K562 (cell line): Measurements from ENCODE around the gene BMP8B. TPM values are rescaled to one million over a fixed set of nuclear protein-coding genes. Genes with fewer than 3 reads are reported as not detected.

Experiments
- CREM ChIP-seq: IDR thresholded peaks from 2 replicates; pipeline ENCODE4 v1.6.1; 2014; ENCODE audit warnings: antibody characterized with exemption, low read depth
- ETV1 ChIP-seq: fragments of 450-650 bp; conservative IDR thresholded peaks from 2 replicates; pipeline ENCODE4 v1.6.1; 2016; ENCODE audit warnings: missing genetic modification characterization, control low read depth, low read depth, missing compliant biosample characterization
- GABPB2 ChIP-seq: fragments of 250-450 bp; sonication (Bioruptor Pico); conservative IDR thresholded peaks from 2 replicates; pipeline ENCODE4 v1.5.1; 2021; ENCODE audit warnings: mild to moderate bottlenecking
- GATA2 ChIP-seq: sonication (generic); formaldehyde crosslinking; IDR thresholded peaks from 2 replicates; pipeline ENCODE4 v1.4.0; 2020; ENCODE audit warnings: mild to moderate bottlenecking, missing genetic modification reagents
- MGA ChIP-seq: fragments of 450-650 bp; IDR thresholded peaks from 2 replicates; pipeline ENCODE4 v1.6.1; 2016; ENCODE audit warnings: mild to moderate bottlenecking, moderate library complexity
- MYC ChIP-seq, 2 experiments: fragments of 250-450 bp in 1 of 2; sonication (Bioruptor Pico) in 1 of 2; IDR thresholded peaks; 2 replicates each; pipeline versions ENCODE4 v1.5.1 to v1.6.1; 2012 to 2021; ENCODE audit warnings: low read depth in 2 of 2, borderline replicate concordance in 1 of 2, improper control_type of control experiment in 1 of 2, low read length in 1 of 2, mild to moderate bottlenecking in 1 of 2, moderate library complexity in 1 of 2
- NCOA2 ChIP-seq, 2 experiments: fragments of 450-650 bp; IDR thresholded peaks; 2 replicates each; pipeline ENCODE4 v1.6.1; 2018; ENCODE audit warnings: mild to moderate bottlenecking in 2 of 2, moderate library complexity in 1 of 2; ENCODE audit not compliant: partially characterized antibody in 2 of 2
- NELFE ChIP-seq: IDR thresholded peaks from 2 replicates; pipeline ENCODE4 v1.6.1; 2011; ENCODE audit warnings: mild to moderate bottlenecking; ENCODE audit not compliant: insufficient read depth, insufficient read length
- ZFP1 ChIP-seq: fragments of 450-650 bp; formaldehyde crosslinking; IDR thresholded peaks from 2 replicates; pipeline ENCODE4 v1.4.0; 2020; ENCODE audit warnings: mild to moderate bottlenecking, mixed read lengths
- ZNF124 ChIP-seq: sonication (generic); formaldehyde crosslinking; IDR thresholded peaks from 2 replicates; pipeline ENCODE4 v1.8.1; 2022; ENCODE audit warnings: missing genetic modification reagents
- ZNF165 ChIP-seq: fragments of 250-450 bp; sonication (Bioruptor Pico); IDR thresholded peaks from 2 replicates; pipeline ENCODE4 v1.4.0; 2020; ENCODE audit warnings: borderline replicate concordance
- ZNF589 ChIP-seq: fragments of 200-800 bp; sonication (Bioruptor generic); IDR thresholded peaks from 2 replicates; pipeline ENCODE4 v1.6.1; 2016; ENCODE audit warnings: low read depth, missing genetic modification characterization, missing compliant biosample characterization
- ZNF785 ChIP-seq: fragments of 250-450 bp; sonication (Bioruptor Pico); IDR thresholded peaks from 2 replicates; pipeline ENCODE4 v1.4.0; 2020; ENCODE audit warnings: mild to moderate bottlenecking
- polyA plus RNA-seq, 8 experiments: library from polyadenylated mRNA; depleted of rRNA in 4 of 8; stranded (reverse) in 5 of 8; unstranded in 3 of 8; fragments of >200 nt; fragmentation: Nextera tagmentation in 2 of 8; fragmentation: Illumina TruSeq in 1 of 8; extraction: Ambion mirVana in 2 of 8; extraction: Trizol in 1 of 8; gene quantifications; 2 replicates each; pipeline versions ENCODE4 v1.2.1 to v1.2.3, GENCODE V29; 2011 to 2014; ENCODE audit warnings: inconsistent platforms in 1 of 8, missing spikeins in 1 of 8
- total RNA-seq, 7 experiments: library from RNA; depleted of rRNA in 6 of 7; stranded (reverse); fragments of >200 nt in 6 of 7; fragmentation: Illumina TruSeq in 2 of 7; extraction: Trizol in 2 of 7; gene quantifications; 2 replicates each; pipeline versions ENCODE4 v1.2.1 to v1.2.3, GENCODE V29; 2011 to 2021; ENCODE audit warnings: low replicate concordance in 1 of 7
- TF ChIP-seq, protein P1 (sequence below): IDR thresholded peaks from 3 replicates; pipeline ENCODE4 v1.6.1; 2011; ENCODE audit warnings: borderline replicate concordance, mild to moderate bottlenecking; ENCODE audit not compliant: insufficient read length, insufficient read depth

BMP8B gene
- total and polyA plus RNA-seq, 9 of the 15 experiments (the other 6 are each of a cell fraction or from before 2014, with no cell fraction given): 0.03 to 0.33 (median 0.14) TPM

DNA sequence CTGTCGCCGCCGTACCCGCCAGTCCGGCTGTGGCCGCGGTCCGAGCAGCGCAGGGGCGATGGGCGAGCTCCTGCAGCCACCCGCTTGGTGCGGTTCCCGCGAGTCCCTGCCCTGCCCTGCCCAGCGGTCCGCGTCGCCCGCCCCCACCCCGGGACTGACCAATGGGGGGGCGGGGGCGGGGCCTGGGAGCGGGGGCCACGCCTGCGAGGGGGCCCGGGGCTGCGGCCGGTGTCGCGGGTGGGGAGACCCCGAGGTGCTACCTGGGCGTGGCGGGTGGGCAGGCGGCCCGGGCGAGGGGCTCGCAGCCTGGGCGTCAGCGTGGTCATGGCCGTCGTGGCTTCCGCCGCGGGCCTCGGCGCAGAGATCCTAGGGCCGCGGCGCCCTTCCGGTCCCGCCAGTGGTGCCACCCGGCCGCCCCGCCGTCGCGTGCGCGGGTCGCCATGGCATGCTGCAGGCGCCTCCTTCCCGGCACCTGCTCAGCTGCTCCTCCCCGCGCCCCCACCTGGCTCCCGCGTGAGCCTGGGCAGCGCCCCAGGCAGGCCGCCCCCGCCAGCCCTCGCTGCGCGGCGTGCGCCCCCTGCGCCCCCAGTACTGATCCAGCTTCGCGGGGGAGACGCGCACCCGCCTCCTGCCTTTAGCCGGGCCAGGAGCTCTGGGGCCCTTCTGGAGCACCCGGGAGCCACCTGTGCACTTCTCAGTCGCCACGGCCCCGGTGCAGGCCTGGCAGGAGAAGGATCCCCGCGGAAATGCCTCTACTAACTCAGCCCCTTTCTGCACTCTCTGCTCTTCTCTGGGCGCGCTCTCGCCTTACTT lies at the start of gene BMP8B (continued):
- TF ChIP-seq, protein P1, sequence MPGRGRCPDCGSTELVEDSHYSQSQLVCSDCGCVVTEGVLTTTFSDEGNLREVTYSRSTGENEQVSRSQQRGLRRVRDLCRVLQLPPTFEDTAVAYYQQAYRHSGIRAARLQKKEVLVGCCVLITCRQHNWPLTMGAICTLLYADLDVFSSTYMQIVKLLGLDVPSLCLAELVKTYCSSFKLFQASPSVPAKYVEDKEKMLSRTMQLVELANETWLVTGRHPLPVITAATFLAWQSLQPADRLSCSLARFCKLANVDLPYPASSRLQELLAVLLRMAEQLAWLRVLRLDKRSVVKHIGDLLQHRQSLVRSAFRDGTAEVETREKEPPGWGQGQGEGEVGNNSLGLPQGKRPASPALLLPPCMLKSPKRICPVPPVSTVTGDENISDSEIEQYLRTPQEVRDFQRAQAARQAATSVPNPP: no peak
- TF ChIP-seq CREM (peak; percentile 45), GATA2 (CRISPR knock-in tag) (no peak), ZNF124 (no peak; the same call in 1 of the 2 replicates), ZFP1 (no peak), NCOA2 (IDR thresholded peaks at IDR 0.05; ENCODE audit: partially characterized antibody in 2 of 2) (no peak), ZNF589 (CRISPR knock-in tag) (0 out of 2 replicates have a peak, but pooled peaks have one; percentile 22), MYC (IDR thresholded peaks at IDR 0.05; ENCODE audit: low read depth, low read length) (peak; percentile 73), MYC (CRISPR knock-in tag; IDR thresholded peaks at IDR 0.05; ENCODE audit: borderline replicate concordance, low read depth) (no peak), NELFE (no peak), ETV1 (tag) (no peak), ZNF785 (CRISPR knock-in tag) (no peak), GABPB2 (CRISPR knock-in tag) (no peak), MGA (peak; percentile 38; the same call in 1 of the 2 replicates), ZNF165 (CRISPR knock-in tag) (no peak)
